ENCODE results near the gene FAM217A. TPM values are rescaled to one million over a fixed set of nuclear protein-coding genes. Genes with fewer than 3 reads are reported as not detected.

FAM217A gene
- total and polyA plus RNA-seq, 2 of the 8 experiments (the other 6 are each of a cell fraction or from before 2014, with no cell fraction given): 0.03 TPM; not detected in 1

DNA sequence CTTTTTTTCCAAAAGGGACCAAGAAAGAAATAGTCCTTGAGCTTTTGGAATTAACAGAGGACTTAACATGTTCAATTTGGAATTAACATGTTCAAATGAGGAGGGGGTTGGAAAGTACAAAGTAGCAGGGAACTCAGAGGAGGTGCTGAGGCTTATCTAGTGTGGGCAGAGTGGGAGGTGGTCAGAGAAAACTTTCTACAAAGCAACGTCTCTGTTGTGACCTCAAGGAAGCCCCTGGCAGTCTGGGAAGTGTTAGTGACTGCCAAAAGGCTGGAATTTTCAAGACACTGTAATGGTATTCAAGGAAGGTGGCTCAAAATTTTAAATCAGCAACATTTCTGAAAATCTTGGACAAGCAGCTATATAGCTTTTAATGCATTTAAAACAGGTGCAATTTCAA lies 49.1 kb upstream of the FAM217A start (continued):
- TF ChIP-seq, protein P1, sequence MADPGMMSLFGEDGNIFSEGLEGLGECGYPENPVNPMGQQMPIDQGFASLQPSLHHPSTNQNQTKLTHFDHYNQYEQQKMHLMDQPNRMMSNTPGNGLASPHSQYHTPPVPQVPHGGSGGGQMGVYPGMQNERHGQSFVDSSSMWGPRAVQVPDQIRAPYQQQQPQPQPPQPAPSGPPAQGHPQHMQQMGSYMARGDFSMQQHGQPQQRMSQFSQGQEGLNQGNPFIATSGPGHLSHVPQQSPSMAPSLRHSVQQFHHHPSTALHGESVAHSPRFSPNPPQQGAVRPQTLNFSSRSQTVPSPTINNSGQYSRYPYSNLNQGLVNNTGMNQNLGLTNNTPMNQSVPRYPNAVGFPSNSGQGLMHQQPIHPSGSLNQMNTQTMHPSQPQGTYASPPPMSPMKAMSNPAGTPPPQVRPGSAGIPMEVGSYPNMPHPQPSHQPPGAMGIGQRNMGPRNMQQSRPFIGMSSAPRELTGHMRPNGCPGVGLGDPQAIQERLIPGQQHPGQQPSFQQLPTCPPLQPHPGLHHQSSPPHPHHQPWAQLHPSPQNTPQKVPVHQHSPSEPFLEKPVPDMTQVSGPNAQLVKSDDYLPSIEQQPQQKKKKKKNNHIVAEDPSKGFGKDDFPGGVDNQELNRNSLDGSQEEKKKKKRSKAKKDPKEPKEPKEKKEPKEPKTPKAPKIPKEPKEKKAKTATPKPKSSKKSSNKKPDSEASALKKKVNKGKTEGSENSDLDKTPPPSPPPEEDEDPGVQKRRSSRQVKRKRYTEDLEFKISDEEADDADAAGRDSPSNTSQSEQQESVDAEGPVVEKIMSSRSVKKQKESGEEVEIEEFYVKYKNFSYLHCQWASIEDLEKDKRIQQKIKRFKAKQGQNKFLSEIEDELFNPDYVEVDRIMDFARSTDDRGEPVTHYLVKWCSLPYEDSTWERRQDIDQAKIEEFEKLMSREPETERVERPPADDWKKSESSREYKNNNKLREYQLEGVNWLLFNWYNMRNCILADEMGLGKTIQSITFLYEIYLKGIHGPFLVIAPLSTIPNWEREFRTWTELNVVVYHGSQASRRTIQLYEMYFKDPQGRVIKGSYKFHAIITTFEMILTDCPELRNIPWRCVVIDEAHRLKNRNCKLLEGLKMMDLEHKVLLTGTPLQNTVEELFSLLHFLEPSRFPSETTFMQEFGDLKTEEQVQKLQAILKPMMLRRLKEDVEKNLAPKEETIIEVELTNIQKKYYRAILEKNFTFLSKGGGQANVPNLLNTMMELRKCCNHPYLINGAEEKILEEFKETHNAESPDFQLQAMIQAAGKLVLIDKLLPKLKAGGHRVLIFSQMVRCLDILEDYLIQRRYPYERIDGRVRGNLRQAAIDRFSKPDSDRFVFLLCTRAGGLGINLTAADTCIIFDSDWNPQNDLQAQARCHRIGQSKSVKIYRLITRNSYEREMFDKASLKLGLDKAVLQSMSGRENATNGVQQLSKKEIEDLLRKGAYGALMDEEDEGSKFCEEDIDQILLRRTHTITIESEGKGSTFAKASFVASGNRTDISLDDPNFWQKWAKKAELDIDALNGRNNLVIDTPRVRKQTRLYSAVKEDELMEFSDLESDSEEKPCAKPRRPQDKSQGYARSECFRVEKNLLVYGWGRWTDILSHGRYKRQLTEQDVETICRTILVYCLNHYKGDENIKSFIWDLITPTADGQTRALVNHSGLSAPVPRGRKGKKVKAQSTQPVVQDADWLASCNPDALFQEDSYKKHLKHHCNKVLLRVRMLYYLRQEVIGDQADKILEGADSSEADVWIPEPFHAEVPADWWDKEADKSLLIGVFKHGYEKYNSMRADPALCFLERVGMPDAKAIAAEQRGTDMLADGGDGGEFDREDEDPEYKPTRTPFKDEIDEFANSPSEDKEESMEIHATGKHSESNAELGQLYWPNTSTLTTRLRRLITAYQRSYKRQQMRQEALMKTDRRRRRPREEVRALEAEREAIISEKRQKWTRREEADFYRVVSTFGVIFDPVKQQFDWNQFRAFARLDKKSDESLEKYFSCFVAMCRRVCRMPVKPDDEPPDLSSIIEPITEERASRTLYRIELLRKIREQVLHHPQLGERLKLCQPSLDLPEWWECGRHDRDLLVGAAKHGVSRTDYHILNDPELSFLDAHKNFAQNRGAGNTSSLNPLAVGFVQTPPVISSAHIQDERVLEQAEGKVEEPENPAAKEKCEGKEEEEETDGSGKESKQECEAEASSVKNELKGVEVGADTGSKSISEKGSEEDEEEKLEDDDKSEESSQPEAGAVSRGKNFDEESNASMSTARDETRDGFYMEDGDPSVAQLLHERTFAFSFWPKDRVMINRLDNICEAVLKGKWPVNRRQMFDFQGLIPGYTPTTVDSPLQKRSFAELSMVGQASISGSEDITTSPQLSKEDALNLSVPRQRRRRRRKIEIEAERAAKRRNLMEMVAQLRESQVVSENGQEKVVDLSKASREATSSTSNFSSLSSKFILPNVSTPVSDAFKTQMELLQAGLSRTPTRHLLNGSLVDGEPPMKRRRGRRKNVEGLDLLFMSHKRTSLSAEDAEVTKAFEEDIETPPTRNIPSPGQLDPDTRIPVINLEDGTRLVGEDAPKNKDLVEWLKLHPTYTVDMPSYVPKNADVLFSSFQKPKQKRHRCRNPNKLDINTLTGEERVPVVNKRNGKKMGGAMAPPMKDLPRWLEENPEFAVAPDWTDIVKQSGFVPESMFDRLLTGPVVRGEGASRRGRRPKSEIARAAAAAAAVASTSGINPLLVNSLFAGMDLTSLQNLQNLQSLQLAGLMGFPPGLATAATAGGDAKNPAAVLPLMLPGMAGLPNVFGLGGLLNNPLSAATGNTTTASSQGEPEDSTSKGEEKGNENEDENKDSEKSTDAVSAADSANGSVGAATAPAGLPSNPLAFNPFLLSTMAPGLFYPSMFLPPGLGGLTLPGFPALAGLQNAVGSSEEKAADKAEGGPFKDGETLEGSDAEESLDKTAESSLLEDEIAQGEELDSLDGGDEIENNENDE (IDR thresholded peaks at IDR 0.05; ENCODE audit: insufficient replicate concordance, low read length): no peak
- TF ChIP-seq SP4 (IDR thresholded peaks at IDR 0.05; ENCODE audit: low read length) (no peak), YY1 (IDR thresholded peaks at IDR 0.05; ENCODE audit: low read depth, low read length) (no peak), CHD1 (IDR thresholded peaks at IDR 0.05; ENCODE audit: low read depth, low read length) (no peak), SAP30 (IDR thresholded peaks at IDR 0.05; ENCODE audit: insufficient read depth, insufficient replicate concordance, low read length) (no peak), GTF2F1 (IDR thresholded peaks at IDR 0.05; ENCODE audit: borderline replicate concordance, low read depth, low read length) (no peak)
- TF ChIP-seq, protein P2, sequence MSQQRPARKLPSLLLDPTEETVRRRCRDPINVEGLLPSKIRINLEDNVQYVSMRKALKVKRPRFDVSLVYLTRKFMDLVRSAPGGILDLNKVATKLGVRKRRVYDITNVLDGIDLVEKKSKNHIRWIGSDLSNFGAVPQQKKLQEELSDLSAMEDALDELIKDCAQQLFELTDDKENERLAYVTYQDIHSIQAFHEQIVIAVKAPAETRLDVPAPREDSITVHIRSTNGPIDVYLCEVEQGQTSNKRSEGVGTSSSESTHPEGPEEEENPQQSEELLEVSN (IDR thresholded peaks at IDR 0.05): no peak

Measured in H1 (cell line).